G401 (cell line): Measurements from ENCODE around the gene SAMD14. TPM values are rescaled to one million over a fixed set of nuclear protein-coding genes. Genes with fewer than 3 reads are reported as not detected.
"Not testable (repeated sequence)": the region's sequence is repeated elsewhere in the genome, so short reads cannot be mapped to it uniquely, and the experiment has no call there.

Source experiments
- DNase-seq: peaks from one replicate; pipeline ENCODE4 v3.0.0-alpha.2; 2015; ENCODE audit warnings: low spot score
- in situ Hi-C: cut with HindIII; loops from 2 replicates; pipeline ENCODE4 v1.10.0; 2016; ENCODE audit warnings: low sequenced_read_pairs, mixed read lengths
- total RNA-seq: library from RNA; depleted of rRNA; stranded (reverse); fragments of >200 nt; shearing (Covaris generic); gene quantifications from 2 replicates; pipeline ENCODE4 v1.2.3, GENCODE V29; 2014; rRNA removed

SAMD14 gene
- total RNA-seq, 1 experiment from 2014 or later = 7.5 TPM

DNA sequence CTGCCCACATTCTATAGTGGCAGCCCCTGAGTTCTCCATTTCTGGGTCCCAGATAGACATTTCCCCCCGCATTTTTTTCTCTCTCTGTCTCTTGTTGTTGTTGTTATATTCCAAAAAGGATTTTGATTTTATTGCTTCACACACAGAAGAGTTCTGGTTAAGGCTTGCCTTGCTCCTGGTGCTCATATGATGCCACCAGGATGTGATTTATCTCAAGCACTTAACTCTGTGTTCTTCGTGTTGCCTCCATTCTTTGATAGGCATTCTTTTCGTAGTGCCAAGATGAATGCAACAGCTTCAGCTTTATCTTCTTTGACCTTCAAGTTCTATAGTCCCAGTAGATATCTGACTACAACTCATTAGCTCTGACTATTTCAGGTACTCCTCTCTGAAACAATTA is 64.9 kb downstream of the SAMD14 start:
- no peak for DNase-seq
- in situ Hi-C loops = no loop called here

DNA sequence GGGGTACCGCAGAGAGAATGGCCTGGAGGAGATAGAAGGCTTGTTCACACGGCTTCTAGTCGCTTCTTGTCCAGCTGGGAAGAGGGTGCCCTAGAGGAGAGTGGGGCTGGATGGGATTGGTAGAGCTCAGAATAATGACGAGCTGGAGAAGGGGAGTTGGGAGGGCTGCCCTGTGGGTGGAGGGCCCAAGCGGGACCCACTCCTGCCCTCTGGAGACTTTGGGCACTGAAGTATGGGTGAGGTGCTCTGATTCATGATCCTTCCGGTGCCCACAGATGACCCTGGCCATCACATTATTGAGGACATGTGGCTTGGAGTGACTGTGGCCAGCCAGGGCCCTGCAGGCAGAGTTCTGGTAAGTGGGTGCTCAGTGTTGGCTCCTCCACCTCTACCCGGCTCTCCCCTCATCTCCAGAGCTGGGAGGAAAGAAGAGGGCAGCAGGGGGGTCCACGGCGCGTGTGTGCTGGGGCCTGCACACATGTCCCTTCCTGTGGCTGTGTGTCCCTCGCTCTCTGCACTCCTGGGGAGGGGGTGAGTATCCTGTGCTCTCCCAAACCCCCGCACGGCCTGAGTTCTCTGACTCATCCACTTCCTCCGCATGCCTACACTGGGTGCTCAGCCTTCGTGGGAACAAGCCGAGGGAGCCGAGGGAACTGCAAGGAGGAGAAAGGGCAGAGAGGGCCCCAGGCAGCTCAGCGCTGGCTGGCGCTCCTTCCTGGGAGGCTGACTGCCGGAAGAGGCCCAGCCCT is 65.5 kb downstream of the SAMD14 start:
- in situ Hi-C loops = no loop called here
- no peak for DNase-seq

DNA sequence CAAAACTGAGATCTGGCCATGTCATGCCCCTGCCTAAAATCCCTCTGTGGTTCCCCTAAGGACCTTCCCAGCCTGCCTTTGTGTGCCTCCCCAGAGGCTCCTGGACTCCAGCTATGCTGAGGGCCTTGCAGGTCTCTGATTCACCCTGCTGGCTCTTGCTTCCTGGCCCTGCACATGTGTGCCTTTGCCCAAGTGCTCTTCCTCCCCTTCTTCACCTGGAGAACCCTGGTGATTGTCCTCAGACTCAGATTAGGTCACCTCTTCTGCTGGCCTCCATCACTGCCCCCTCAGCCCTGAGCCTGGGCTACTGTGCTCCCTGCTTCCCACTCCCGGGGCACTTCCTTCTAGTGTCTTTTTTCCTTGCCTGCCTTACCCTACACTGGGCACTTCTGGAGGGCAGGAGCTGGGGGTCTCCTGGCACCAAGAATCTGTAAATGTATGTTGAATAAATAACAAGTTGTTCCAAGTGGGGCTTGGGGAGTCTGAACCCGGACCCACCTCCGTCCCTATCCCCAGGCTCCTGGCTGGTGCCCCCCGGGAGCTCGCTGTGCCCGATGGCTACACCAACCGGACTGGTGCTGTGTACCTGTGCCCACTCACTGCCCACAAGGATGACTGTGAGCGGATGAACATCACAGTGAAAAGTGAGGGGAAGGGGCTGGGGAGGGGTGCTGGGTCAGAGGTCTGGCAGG is 66.3 kb downstream of the SAMD14 start:
- in situ Hi-C loops = no loop called here
- no peak for DNase-seq

DNA sequence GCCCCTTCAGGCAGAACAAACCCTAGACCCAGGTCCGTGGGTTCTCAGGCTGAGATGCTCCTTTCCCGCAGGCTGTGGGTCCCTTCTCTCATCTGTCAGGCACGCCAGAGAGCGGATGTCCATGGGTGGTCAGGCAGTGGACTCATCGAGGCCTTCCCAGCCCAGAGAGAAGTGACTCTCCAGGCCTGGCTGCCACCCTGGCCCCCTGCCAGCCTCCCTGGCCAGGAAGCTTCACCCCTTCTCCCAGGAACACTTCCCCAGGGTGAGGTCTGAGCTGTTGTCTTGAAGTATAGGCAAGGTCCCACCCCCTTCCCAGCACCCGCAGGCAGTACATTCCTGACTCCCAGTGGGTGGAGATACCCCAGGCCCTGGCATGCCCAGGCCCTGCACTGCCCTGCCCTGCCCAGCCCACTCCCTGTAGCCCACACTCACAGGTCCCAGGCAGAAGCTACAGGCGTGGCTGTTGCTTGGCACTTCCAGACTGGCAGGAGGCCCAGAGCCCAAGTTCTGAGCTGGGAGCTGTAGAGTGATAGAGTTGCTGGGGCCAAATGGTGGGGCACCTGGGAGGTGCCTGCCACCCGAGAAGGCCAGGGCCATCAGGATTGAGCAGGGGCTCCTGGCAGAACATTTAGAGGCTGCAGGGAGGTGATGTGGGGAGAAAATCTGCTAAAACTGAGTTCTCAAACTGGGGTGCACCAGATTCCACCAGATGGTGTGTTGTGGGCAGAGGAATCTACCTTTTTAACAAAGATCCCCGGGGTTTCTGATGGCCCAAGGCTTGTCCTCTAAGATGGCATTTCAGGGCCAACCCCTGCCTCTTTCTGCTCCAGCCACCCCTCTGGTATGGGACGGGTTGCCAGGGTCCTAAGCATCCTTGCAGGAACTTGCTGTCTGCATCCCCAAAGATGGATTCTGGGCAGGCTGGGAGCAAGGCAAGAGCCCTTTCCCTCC is 67.4 kb downstream of the SAMD14 start:
- DNase-seq = peak; percentile 27
- in situ Hi-C loops = no loop called here

DNA sequence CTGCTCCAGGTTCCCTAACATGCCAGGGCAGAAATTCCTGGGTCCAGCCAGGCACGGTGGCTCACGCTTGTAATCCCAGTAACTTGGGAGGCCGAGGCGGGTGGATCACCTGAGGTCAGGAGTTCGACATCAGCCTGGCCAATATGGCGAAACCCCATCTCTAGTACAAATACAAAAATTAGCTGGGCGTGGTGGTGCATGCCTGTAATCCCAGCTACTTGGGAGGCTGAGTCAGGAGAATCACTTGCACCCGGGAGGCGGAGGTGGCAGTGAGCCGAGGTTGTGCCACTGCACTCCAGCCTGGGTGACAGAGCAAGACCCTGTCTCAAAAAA is 68.3 kb downstream of the SAMD14 start:
- DNase-seq = not testable (repeated sequence)

GRCh38 chr17:50060951-50061712 is 68.8 kb downstream of the SAMD14 start:
- DNase-seq = peak; percentile 56
- in situ Hi-C loops = no loop called here

More for the DNA sequence above, 68.3 kb downstream of the SAMD14 start:
- in situ Hi-C loops = not testable (repeated sequence)

Other genes starting within 250 kb of the SAMD14 start
- 22.6 and 23.7 TPM in 2 replicates for gene DLX4, start 161.0 kb downstream of the SAMD14 start, total RNA-seq
- 6.3 and 11.2 TPM in 2 replicates for gene DLX3, start 134.9 kb downstream of the SAMD14 start, total RNA-seq
- gene ITGA3, start 74.0 kb downstream of the SAMD14 start, total RNA-seq = 12.2 and 14.5 TPM in 2 replicates
- 40.3 and 112 TPM in 2 replicates for gene PDK2, start 34.8 kb downstream of the SAMD14 start, total RNA-seq
- 49.7 and 59.6 TPM in 2 replicates for gene PPP1R9B, start 20.5 kb upstream of the SAMD14 start, total RNA-seq
- 19.0 and 49.0 TPM in 2 replicates for gene SGCA, start 35.8 kb upstream of the SAMD14 start, total RNA-seq
- gene COL1A1, start 71.5 kb upstream of the SAMD14 start, total RNA-seq = 72.4 and 86.8 TPM in 2 replicates
- gene TMEM92, start 144.3 kb upstream of the SAMD14 start, total RNA-seq = 1.2 and 4.2 TPM in 2 replicates
- gene XYLT2, start 216.0 kb upstream of the SAMD14 start, total RNA-seq = 31.5 and 33.5 TPM in 2 replicates
- gene MRPL27, start 243.0 kb upstream of the SAMD14 start, total RNA-seq = 69.9 and 84.5 TPM in 2 replicates
- 6.6 and 21.6 TPM in 2 replicates for gene EME1, start 243.1 kb upstream of the SAMD14 start, total RNA-seq